Natural killer cell (primary cell): Measurements from ENCODE around the gene SMIM7. TPM values are rescaled to one million over a fixed set of nuclear protein-coding genes. Genes with fewer than 3 reads are reported as not detected.

Experiments used
- ATAC-seq, 3 donors: fragments of 150-1000 bp in 2 of 3; fragments of 200-7000 bp in 1 of 3; cut with Tn5 transposase; 1 replicate in 1 of 3; 2 replicates in 2 of 3; pipeline ENCODE4 v1.10.0; 2021; ENCODE audit warnings: mild to moderate bottlenecking in 2 of 3, moderate library complexity in 2 of 3
- DNase-seq, 2 donors: peaks; one replicate each; pipeline versions ENCODE4 v3.0.0 to v3.0.0-alpha.2; 2013 to 2021; ENCODE audit warnings: mixed read lengths in 1 of 2
- H3K27ac ChIP-seq: one replicate; pipeline ENCODE4 v1.5.1; 2013; ENCODE audit warnings: mild to moderate bottlenecking, low read length
- H3K27me3 ChIP-seq: one replicate; pipeline ENCODE4 v1.6.1; 2013; ENCODE audit warnings: low read length; ENCODE audit not compliant: control insufficient read depth, insufficient read depth
- H3K36me3 ChIP-seq: one replicate; pipeline ENCODE4 v1.6.1; 2013; ENCODE audit warnings: low read length; ENCODE audit not compliant: control insufficient read depth, insufficient read depth
- H3K4me1 ChIP-seq: one replicate; pipeline ENCODE4 v1.6.1; 2013; ENCODE audit warnings: low read length; ENCODE audit not compliant: control insufficient read depth, insufficient read depth
- H3K4me3 ChIP-seq: one replicate; pipeline ENCODE4 v1.5.1; 2013; ENCODE audit warnings: low read length
- H3K9me3 ChIP-seq: one replicate; pipeline ENCODE4 v1.6.1; 2013; ENCODE audit warnings: low read length; ENCODE audit not compliant: control insufficient read depth, insufficient read depth
- H3K27ac Mint-ChIP-seq, 2 donors: one replicate each; pipeline ENCODE4 v1.8.0; 2022; ENCODE audit warnings: mild to moderate bottlenecking in 2 of 2, mixed read lengths in 2 of 2, moderate library complexity in 1 of 2
- H3K27me3 Mint-ChIP-seq, 2 donors: one replicate each; pipeline ENCODE4 v1.8.0; 2022; ENCODE audit warnings: low read depth in 2 of 2, mixed read lengths in 2 of 2
- H3K36me3 Mint-ChIP-seq: one replicate; pipeline ENCODE4 v1.8.0; 2022; ENCODE audit warnings: mixed read lengths
- H3K4me1 Mint-ChIP-seq, 2 donors: one replicate each; pipeline ENCODE4 v1.8.0; 2022; ENCODE audit warnings: mixed read lengths in 2 of 2
- H3K4me3 Mint-ChIP-seq: one replicate; pipeline ENCODE4 v1.8.0; 2022; ENCODE audit warnings: mild to moderate bottlenecking, moderate library complexity, mixed read lengths
- H3K9me3 Mint-ChIP-seq, 2 donors: one replicate each; pipeline ENCODE4 v1.8.0; 2022; ENCODE audit warnings: mixed read lengths in 2 of 2
- CTCF ChIP-seq: fragments of 200-600 bp; IDR thresholded peaks from one replicate; pipeline ENCODE4 v1.8.0; 2022; ENCODE audit warnings: antibody characterized with exemption
- WGBS: methylation state at CpG from one replicate; pipeline ENCODE4 v1.1.7; 2013; ENCODE audit warnings: missing lambda C conversion rate; ENCODE audit not compliant: insufficient coverage; 5-methylcytosine and 5-hydroxymethylcytosine counted together
- intact Hi-C: fragments of 100-400 bp; cut with micrococcal nuclease; formaldehyde crosslinking; loops from one replicate; pipeline ENCODE4 v1.14.2; 2022
- total RNA-seq, 4 donors: library from RNA; stranded (reverse); fragments of 120-200 nt in 1 of 4; gene quantifications; one replicate each; pipeline versions ENCODE4 v1.2.3 to v1.2.4, GENCODE V29; 2013 to 2022

Gene SMIM7
- total RNA-seq, 3 donors from 2014 or later (not counting 1 experiment from before 2014, with no cell fraction given) = 63.2 to 88.4 (median 76.0) TPM

GRCh38 chr19:16638666-16639065 is 21.3 kb downstream of the SMIM7 start:
- H3K4me1 Mint-ChIP-seq = peaks cover 13 to 16% of the 10 kb centered on the region in 2 donors

GRCh38 chr19:16637535-16637934 is 22.4 kb downstream of the SMIM7 start:
- Histone ChIP-seq H3K36me3 (peaks cover 36% of the 10 kb centered on the region), H3K27me3 (no peaks in the 10 kb centered on the region), H3K4me3 (no peak overlapping the region), H3K4me1 (peaks cover 13% of the 10 kb centered on the region), H3K9me3 (no peaks in the 10 kb centered on the region), H3K27ac (no peak overlapping the region)
- Mint-ChIP-seq H3K4me1 (peaks cover 10 to 16% of the 10 kb centered on the region in 2 donors), H3K36me3 (no peaks in the 10 kb centered on the region), H3K27ac (peak overlapping the region in 1 of 2 donors; percentile 33), H3K9me3 (no peaks in the 10 kb centered on the region), H3K4me3 (no peak overlapping the region), H3K27me3 (no peaks in the 10 kb centered on the region)
- no peak for TF ChIP-seq CTCF
- ATAC-seq = no peak
- no peak for DNase-seq
- intact Hi-C loops = no loop called here

More at GRCh38 chr19:16638666-16639065, 21.3 kb downstream of the SMIM7 start:
- Mint-ChIP-seq H3K36me3 (no peaks in the 10 kb centered on the region), H3K27ac (peak overlapping the region; percentile 5 to 26), H3K9me3 (no peaks in the 10 kb centered on the region), H3K4me3 (no peak overlapping the region), H3K27me3 (no peaks in the 10 kb centered on the region)
- H3K4me3 ChIP-seq = no peak overlapping the region
- 100% methylated on average over 1 of the region's 1 CpG for WGBS
- DNase-seq (no peak), ATAC-seq (no peak)
- peaks cover 13% of the 10 kb centered on the region for H3K4me1 ChIP-seq
- no peaks in the 10 kb centered on the region for H3K9me3 ChIP-seq
- intact Hi-C loops = no loop called here
- H3K27ac ChIP-seq = no peak overlapping the region
- H3K27me3 ChIP-seq = no peaks in the 10 kb centered on the region
- TF ChIP-seq CTCF = no peak
- H3K36me3 ChIP-seq = peaks cover 38% of the 10 kb centered on the region

GRCh38 chr19:16631465-16631864 is 28.5 kb downstream of the SMIM7 start:
- no peak for ATAC-seq
- 97% methylated on average over 6 of the region's 6 CpGs for WGBS
- no peaks in the 10 kb centered on the region for H3K36me3 Mint-ChIP-seq

More at GRCh38 chr19:16631465-16631864, 28.5 kb downstream of the SMIM7 start:
- TF ChIP-seq CTCF = no peak
- peaks cover 20 to 24% of the 10 kb centered on the region in 2 donors for H3K4me1 Mint-ChIP-seq
- Histone ChIP-seq H3K4me1 (peaks cover 18% of the 10 kb centered on the region), H3K4me3 (no peak overlapping the region), H3K27ac (no peak overlapping the region), H3K27me3 (no peaks in the 10 kb centered on the region), H3K9me3 (no peaks in the 10 kb centered on the region), H3K36me3 (peaks cover 8% of the 10 kb centered on the region)
- no peak for DNase-seq
- no peaks in the 10 kb centered on the region for H3K9me3 Mint-ChIP-seq
- H3K4me3 Mint-ChIP-seq = no peak overlapping the region
- intact Hi-C loops = no loop called here
- H3K27ac Mint-ChIP-seq = no peak overlapping the region
- H3K27me3 Mint-ChIP-seq = no peaks in the 10 kb centered on the region
